ENCODE data around the gene ADIRF.

DNA sequence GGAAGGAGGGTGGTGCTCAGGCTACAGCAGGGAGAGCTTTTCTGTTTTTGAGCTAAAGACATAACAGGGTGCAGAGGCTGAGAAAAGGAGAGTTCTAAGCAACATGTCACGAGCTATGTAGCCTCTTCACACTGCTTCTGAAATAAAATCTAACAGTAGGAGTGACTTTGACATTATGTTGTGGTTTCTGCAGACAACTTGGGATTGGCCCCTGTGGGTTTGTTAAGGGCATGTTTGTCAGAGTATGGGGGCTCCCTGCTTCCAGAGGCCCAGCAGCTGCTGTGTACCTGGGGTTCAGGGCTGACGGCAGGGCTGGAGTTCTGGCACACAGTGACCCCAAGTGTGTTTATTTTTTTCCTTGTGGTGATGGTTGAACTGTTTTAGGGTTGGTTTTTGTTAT lies 35.6 kb upstream of the ADIRF start:
- no peak for TF ChIP-seq EZH2 (IDR thresholded peaks at IDR 0.05; ENCODE audit: low read length)
- TF ChIP-seq, protein P1, sequence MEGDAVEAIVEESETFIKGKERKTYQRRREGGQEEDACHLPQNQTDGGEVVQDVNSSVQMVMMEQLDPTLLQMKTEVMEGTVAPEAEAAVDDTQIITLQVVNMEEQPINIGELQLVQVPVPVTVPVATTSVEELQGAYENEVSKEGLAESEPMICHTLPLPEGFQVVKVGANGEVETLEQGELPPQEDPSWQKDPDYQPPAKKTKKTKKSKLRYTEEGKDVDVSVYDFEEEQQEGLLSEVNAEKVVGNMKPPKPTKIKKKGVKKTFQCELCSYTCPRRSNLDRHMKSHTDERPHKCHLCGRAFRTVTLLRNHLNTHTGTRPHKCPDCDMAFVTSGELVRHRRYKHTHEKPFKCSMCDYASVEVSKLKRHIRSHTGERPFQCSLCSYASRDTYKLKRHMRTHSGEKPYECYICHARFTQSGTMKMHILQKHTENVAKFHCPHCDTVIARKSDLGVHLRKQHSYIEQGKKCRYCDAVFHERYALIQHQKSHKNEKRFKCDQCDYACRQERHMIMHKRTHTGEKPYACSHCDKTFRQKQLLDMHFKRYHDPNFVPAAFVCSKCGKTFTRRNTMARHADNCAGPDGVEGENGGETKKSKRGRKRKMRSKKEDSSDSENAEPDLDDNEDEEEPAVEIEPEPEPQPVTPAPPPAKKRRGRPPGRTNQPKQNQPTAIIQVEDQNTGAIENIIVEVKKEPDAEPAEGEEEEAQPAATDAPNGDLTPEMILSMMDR (optimal IDR thresholded peaks at IDR 0.05 in 1 of 3, IDR thresholded peaks at IDR 0.05 in 1 of 3, conservative IDR thresholded peaks at IDR 0.05 in 1 of 3; ENCODE audit: extremely low read depth in 1 of 3, insufficient read depth in 2 of 3, low read length in 3 of 3), result no peak
